ENCODE results near the gene ZNF398.

DNA sequence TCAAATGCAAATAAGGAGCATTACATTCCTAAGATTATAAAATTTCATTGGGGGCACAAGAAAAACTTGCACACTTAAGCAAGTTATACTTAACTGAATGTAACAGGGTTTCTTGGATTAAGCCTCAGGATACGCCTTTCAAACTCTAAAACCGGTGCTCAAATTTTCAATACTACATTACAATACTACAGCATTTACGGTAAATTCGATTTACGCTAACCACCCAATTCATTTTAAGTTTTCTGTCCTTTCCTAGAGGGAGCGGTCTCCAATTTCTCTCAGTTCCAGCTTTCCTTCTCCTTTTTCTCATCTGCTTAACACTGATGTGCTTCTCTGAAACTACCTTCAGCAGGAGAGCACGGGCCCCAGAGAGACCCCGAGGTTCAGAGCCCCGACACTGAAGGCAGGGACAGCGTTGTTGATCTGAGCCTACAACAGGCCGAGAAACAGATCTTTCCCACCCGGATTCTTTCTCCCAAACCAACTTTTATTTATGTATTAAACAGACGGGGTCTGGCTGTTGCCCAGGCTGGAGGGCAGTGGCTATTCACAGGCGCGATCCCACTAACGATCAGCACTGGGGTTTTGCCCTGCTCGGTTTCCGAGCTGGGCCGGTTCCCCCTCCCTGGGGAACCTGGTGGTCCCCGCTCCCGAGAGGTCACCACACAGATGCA is 21.9 kb upstream of the ZNF398 start:
- TF ChIP-seq, protein P1, sequence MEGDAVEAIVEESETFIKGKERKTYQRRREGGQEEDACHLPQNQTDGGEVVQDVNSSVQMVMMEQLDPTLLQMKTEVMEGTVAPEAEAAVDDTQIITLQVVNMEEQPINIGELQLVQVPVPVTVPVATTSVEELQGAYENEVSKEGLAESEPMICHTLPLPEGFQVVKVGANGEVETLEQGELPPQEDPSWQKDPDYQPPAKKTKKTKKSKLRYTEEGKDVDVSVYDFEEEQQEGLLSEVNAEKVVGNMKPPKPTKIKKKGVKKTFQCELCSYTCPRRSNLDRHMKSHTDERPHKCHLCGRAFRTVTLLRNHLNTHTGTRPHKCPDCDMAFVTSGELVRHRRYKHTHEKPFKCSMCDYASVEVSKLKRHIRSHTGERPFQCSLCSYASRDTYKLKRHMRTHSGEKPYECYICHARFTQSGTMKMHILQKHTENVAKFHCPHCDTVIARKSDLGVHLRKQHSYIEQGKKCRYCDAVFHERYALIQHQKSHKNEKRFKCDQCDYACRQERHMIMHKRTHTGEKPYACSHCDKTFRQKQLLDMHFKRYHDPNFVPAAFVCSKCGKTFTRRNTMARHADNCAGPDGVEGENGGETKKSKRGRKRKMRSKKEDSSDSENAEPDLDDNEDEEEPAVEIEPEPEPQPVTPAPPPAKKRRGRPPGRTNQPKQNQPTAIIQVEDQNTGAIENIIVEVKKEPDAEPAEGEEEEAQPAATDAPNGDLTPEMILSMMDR (IDR thresholded peaks at IDR 0.05): no peak
- TF ChIP-seq POLR2AphosphoS5 (IDR thresholded peaks at IDR 0.05): no peak
- no peak for TF ChIP-seq POLR2A (IDR thresholded peaks at IDR 0.05)
